ENCODE data around the gene MRPL53.

DNA sequence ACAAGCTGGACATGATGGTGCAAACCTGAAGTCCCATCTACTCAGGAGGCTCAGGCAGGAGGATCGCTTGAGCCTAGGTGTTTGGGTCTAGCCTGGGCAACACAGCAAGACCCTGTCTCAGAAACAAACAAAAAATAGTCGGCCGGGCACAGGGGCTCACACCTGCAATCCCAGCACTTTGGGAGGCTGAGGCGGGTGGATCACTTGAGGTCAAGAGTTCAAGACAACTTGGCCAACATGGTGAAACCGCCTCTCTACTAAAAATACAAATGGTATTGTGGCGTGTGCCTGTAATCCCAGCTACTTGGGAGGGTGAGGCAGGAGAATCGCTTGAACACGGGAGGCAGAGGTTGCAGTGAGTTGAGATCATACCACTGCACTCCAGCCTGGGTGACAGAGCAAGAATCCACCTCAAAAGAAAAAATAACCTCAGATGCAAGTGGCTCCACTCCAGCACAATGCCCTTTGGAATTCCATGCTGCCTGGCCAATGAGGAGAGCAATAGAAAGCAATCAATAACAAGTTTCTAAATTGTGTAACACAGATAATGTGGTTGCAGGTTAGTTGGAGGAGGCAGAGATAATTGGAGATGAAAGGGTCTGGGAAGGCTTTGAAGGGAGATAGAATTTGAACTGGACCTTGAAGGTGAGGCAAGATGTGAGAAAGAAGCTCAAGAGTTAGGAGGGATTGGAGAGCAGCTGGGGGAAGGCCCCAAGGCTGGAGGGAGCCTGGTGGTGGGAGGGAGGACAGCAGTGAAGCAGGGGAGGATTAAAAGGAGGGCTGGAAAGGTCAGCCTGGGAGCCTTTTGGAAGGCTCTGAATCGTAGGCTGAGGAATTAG, 16.4 kb upstream of the MRPL53 start:
- TF ChIP-seq, protein P1, sequence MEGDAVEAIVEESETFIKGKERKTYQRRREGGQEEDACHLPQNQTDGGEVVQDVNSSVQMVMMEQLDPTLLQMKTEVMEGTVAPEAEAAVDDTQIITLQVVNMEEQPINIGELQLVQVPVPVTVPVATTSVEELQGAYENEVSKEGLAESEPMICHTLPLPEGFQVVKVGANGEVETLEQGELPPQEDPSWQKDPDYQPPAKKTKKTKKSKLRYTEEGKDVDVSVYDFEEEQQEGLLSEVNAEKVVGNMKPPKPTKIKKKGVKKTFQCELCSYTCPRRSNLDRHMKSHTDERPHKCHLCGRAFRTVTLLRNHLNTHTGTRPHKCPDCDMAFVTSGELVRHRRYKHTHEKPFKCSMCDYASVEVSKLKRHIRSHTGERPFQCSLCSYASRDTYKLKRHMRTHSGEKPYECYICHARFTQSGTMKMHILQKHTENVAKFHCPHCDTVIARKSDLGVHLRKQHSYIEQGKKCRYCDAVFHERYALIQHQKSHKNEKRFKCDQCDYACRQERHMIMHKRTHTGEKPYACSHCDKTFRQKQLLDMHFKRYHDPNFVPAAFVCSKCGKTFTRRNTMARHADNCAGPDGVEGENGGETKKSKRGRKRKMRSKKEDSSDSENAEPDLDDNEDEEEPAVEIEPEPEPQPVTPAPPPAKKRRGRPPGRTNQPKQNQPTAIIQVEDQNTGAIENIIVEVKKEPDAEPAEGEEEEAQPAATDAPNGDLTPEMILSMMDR (IDR thresholded peaks at IDR 0.05; ENCODE audit: low read depth, low read length, missing input control): peak; percentile 13
- TF ChIP-seq, protein P2, sequence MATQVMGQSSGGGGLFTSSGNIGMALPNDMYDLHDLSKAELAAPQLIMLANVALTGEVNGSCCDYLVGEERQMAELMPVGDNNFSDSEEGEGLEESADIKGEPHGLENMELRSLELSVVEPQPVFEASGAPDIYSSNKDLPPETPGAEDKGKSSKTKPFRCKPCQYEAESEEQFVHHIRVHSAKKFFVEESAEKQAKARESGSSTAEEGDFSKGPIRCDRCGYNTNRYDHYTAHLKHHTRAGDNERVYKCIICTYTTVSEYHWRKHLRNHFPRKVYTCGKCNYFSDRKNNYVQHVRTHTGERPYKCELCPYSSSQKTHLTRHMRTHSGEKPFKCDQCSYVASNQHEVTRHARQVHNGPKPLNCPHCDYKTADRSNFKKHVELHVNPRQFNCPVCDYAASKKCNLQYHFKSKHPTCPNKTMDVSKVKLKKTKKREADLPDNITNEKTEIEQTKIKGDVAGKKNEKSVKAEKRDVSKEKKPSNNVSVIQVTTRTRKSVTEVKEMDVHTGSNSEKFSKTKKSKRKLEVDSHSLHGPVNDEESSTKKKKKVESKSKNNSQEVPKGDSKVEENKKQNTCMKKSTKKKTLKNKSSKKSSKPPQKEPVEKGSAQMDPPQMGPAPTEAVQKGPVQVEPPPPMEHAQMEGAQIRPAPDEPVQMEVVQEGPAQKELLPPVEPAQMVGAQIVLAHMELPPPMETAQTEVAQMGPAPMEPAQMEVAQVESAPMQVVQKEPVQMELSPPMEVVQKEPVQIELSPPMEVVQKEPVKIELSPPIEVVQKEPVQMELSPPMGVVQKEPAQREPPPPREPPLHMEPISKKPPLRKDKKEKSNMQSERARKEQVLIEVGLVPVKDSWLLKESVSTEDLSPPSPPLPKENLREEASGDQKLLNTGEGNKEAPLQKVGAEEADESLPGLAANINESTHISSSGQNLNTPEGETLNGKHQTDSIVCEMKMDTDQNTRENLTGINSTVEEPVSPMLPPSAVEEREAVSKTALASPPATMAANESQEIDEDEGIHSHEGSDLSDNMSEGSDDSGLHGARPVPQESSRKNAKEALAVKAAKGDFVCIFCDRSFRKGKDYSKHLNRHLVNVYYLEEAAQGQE (IDR thresholded peaks at IDR 0.05): no peak
- TF ChIP-seq EGR1 (IDR thresholded peaks at IDR 0.05; ENCODE audit: low read depth in 2 of 2) (no peak), NR2F2 (IDR thresholded peaks at IDR 0.05) (peak; percentile 58), GABPA (IDR thresholded peaks at IDR 0.05 in 1 of 2, conservative IDR thresholded peaks at IDR 0.05 in 1 of 2) (peak in 1 of 2 donors; percentile 70), FOXA1 (IDR thresholded peaks at IDR 0.05) (no peak), JUND (IDR thresholded peaks at IDR 0.05) (peak in 1 of 2 donors; percentile 88), TAF1 (conservative IDR thresholded peaks at IDR 0.05) (no peak), RAD21 (IDR thresholded peaks at IDR 0.05) (peak; percentile 46 to 51), SP1 (IDR thresholded peaks at IDR 0.05) (peak; percentile 86), RXRA (IDR thresholded peaks at IDR 0.05) (peak; percentile 91 to 96), YY1 (IDR thresholded peaks at IDR 0.05) (peak; percentile 66)
- TF ChIP-seq, protein P3, sequence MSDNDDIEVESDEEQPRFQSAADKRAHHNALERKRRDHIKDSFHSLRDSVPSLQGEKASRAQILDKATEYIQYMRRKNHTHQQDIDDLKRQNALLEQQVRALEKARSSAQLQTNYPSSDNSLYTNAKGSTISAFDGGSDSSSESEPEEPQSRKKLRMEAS (IDR thresholded peaks at IDR 0.05): peak; percentile 51
- TF ChIP-seq, protein P4, sequence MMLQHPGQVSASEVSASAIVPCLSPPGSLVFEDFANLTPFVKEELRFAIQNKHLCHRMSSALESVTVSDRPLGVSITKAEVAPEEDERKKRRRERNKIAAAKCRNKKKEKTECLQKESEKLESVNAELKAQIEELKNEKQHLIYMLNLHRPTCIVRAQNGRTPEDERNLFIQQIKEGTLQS (IDR thresholded peaks at IDR 0.05): peak; percentile 45
